Uterus (tissue), 4 donors: ENCODE results near the gene ENOX2. TPM values are rescaled to one million over a fixed set of nuclear protein-coding genes. Genes with fewer than 3 reads are reported as not detected.
"Not testable (repeated sequence)": the region's sequence is repeated elsewhere in the genome, so short reads cannot be mapped to it uniquely, and the experiment has no call there.

Experiments
- DNase-seq, 2 donors: peaks; one replicate each; pipeline ENCODE4 v3.0.0-alpha.2; 2019 to 2020
- H3K27ac ChIP-seq, 2 donors: fragments of 200-600 bp; sonication (generic); 1 replicate in 1 of 2; 2 replicates in 1 of 2; pipeline ENCODE4 v1.5.1; 2016 to 2018
- H3K27me3 ChIP-seq, 2 donors: fragments of 200-600 bp; sonication (generic); one replicate each; pipeline ENCODE4 v1.5.1; 2018 to 2019; ENCODE audit warnings: control low read depth in 1 of 2
- H3K36me3 ChIP-seq, 2 donors: fragments of 200-600 bp; sonication (generic); one replicate each; pipeline ENCODE4 v1.5.1; 2019; ENCODE audit warnings: control low read depth in 1 of 2
- H3K4me1 ChIP-seq, 2 donors: fragments of 200-600 bp; sonication (generic); one replicate each; pipeline ENCODE4 v1.5.1; 2018 to 2019; ENCODE audit warnings: control low read depth in 1 of 2
- H3K4me3 ChIP-seq, 2 donors: fragments of 200-600 bp; sonication (generic); 1 replicate in 1 of 2; 2 replicates in 1 of 2; pipeline ENCODE4 v1.5.1; 2018 to 2019; ENCODE audit warnings: mild to moderate bottlenecking in 1 of 2
- H3K9me3 ChIP-seq, 2 donors: fragments of 200-600 bp; sonication (generic); one replicate each; pipeline ENCODE4 v1.5.1; 2019; ENCODE audit warnings: control low read depth in 1 of 2
- POLR2A ChIP-seq, 2 donors: fragments of 450-650 bp; IDR thresholded peaks; one replicate each; pipeline ENCODE4 v1.6.1; 2016; ENCODE audit warnings: antibody characterized with exemption in 2 of 2, mild to moderate bottlenecking in 1 of 2, moderate library complexity in 1 of 2
- intact Hi-C: fragments of 100-400 bp; cut with DNase I; formaldehyde crosslinking; loops from one replicate; pipeline ENCODE4 v1.15.1; 2023; ENCODE audit warnings: low total_unique reads
- total RNA-seq, 4 donors: library from RNA; depleted of rRNA in 3 of 4; stranded (reverse); fragments of >200 nt in 3 of 4; gene quantifications; one replicate each; pipeline versions ENCODE4 v1.1.0 to v1.2.4, GENCODE V29; 2014 to 2023
- TF ChIP-seq, protein P1 (sequence below), 4 experiments: fragments of 200-600 bp in 2 of 4; fragments of 450-650 bp in 2 of 4; sonication (generic) in 2 of 4; IDR thresholded peaks; one replicate each; pipeline ENCODE4 v1.5.1; 2016 to 2019; ENCODE audit warnings: antibody characterized with exemption in 4 of 4, mild to moderate bottlenecking in 2 of 4, moderate library complexity in 1 of 4
- donor health status: DM: yes; HTN: yes; CAD: no.

Gene ENOX2
- total RNA-seq, 4 donors from 2014 or later = 8.2 to 19.5 (median 14.8) TPM

- Histone ChIP-seq H3K27ac (no peak overlapping the region), H3K9me3 (no peaks in the 10 kb centered on the region), H3K4me1 (no peaks in the 10 kb centered on the region), H3K36me3 (no peaks in the 10 kb centered on the region), H3K4me3 (no peak overlapping the region), H3K27me3 (no peaks in the 10 kb centered on the region)
- intact Hi-C loops = no loop called here
- DNase-seq = no peak
- TF ChIP-seq, protein P1, sequence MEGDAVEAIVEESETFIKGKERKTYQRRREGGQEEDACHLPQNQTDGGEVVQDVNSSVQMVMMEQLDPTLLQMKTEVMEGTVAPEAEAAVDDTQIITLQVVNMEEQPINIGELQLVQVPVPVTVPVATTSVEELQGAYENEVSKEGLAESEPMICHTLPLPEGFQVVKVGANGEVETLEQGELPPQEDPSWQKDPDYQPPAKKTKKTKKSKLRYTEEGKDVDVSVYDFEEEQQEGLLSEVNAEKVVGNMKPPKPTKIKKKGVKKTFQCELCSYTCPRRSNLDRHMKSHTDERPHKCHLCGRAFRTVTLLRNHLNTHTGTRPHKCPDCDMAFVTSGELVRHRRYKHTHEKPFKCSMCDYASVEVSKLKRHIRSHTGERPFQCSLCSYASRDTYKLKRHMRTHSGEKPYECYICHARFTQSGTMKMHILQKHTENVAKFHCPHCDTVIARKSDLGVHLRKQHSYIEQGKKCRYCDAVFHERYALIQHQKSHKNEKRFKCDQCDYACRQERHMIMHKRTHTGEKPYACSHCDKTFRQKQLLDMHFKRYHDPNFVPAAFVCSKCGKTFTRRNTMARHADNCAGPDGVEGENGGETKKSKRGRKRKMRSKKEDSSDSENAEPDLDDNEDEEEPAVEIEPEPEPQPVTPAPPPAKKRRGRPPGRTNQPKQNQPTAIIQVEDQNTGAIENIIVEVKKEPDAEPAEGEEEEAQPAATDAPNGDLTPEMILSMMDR (IDR thresholded peaks at IDR 0.05) = no peak
- TF ChIP-seq POLR2A (IDR thresholded peaks at IDR 0.05) = no peak
Measured at GRCh38 chrX:130828641-130829040, 74.4 kb downstream of the ENOX2 start.

DNA sequence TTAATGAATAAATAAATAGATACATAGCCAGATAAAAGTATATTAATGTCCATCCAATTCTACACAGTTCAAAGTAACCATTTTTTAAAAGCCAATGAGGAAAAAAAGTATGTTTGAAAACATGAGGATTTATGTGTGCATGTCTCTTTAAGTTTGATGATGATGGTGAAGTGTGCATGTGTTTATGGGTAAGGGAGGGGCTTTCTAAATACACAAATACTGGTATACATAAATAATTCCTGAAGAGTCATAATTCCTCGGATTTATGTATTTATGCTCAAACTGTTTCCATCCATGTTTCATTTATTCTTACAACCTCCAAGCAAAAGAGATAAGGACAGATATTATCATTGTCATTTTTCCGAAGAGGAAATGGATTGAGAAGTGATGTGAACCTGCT, 75.4 kb downstream of the ENOX2 start:
- H3K4me3 ChIP-seq = no peak overlapping the region
- no peak for DNase-seq
- no peaks in the 10 kb centered on the region for H3K9me3 ChIP-seq
- no peaks in the 10 kb centered on the region for H3K27me3 ChIP-seq
- TF ChIP-seq, protein P1 (IDR thresholded peaks at IDR 0.05) = no peak
- no peak for TF ChIP-seq POLR2A (IDR thresholded peaks at IDR 0.05)
- intact Hi-C loops = no loop called here
- no peaks in the 10 kb centered on the region for H3K36me3 ChIP-seq
- H3K4me1 ChIP-seq = no peaks in the 10 kb centered on the region
- H3K27ac ChIP-seq = no peak overlapping the region

- no peaks in the 10 kb centered on the region for H3K27me3 ChIP-seq
- intact Hi-C loops = no loop called here
- H3K4me1 ChIP-seq = no peaks in the 10 kb centered on the region
- TF ChIP-seq, protein P1 (IDR thresholded peaks at IDR 0.05) = no peak
- TF ChIP-seq POLR2A (IDR thresholded peaks at IDR 0.05) = no peak
- H3K9me3 ChIP-seq = no peaks in the 10 kb centered on the region
- H3K36me3 ChIP-seq = no peaks in the 10 kb centered on the region
- no peak overlapping the region for H3K4me3 ChIP-seq
- no peak overlapping the region for H3K27ac ChIP-seq
- DNase-seq = no peak
Measured at GRCh38 chrX:130826249-130826648, 76.8 kb downstream of the ENOX2 start.

GRCh38 chrX:130825525-130825924, 77.5 kb downstream of the ENOX2 start:
- no peak for TF ChIP-seq POLR2A (IDR thresholded peaks at IDR 0.05)
- TF ChIP-seq, protein P1 (IDR thresholded peaks at IDR 0.05) = no peak
- H3K9me3 ChIP-seq = no peaks in the 10 kb centered on the region
- H3K27ac ChIP-seq = no peak overlapping the region
- H3K4me3 ChIP-seq = no peak overlapping the region
- H3K36me3 ChIP-seq = no peaks in the 10 kb centered on the region
- intact Hi-C loops = no loop called here
- no peaks in the 10 kb centered on the region for H3K27me3 ChIP-seq
- H3K4me1 ChIP-seq = no peaks in the 10 kb centered on the region
- DNase-seq = no peak

DNA sequence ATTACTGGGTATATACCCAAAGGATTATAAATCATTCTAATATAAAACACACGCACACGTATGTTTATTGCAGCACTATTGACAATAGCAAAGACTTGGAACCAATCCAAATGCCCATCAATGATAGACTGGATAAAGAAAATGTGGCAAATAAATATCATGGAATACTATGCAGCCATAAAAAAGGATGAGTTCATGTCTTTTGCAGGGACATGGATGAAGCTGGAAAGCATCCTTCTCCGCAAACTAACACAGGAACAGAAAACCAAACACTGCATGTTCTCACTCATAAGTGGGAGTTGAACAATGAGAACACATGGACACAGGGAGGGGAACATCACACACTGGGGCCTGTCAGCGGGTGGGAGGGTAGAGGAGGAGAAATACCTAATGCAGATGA, 83.6 kb downstream of the ENOX2 start:
- H3K36me3 ChIP-seq, H3K4me1 ChIP-seq, H3K9me3 ChIP-seq, H3K4me3 ChIP-seq, DNase-seq, H3K27ac ChIP-seq, intact Hi-C loops, H3K27me3 ChIP-seq: not testable (repeated sequence)

GRCh38 chrX:130813932-130814331, 89.1 kb downstream of the ENOX2 start:
- intact Hi-C loops, H3K27ac ChIP-seq, H3K27me3 ChIP-seq, H3K4me1 ChIP-seq, H3K36me3 ChIP-seq, H3K4me3 ChIP-seq, DNase-seq, H3K9me3 ChIP-seq: not testable (repeated sequence)
